OCI-LY7 (cell line): ENCODE data around the gene ERC1. TPM values are rescaled to one million over a fixed set of nuclear protein-coding genes. Genes with fewer than 3 reads are reported as not detected.

Source experiments
- BruUV-seq: library from RNA; stranded (reverse); fragments of 400-500 nt; replicated peaks from 2 replicates; lab custom pipeline; 2021; lab: Mats Ljungman, UMichigan
- CTCF ChIA-PET: fragments of 300-600 bp; sonication (Branson Sonifier 250); formaldehyde crosslinking; loops from one replicate; lab custom pipeline; 2022; ENCODE audit warnings: antibody characterized with exemption; ENCODE audit not compliant: unreplicated experiment; lab: Charles Lee
- POLR2A ChIA-PET: fragments of 300-600 bp; sonication (Branson Sonifier 250); formaldehyde crosslinking; loops from one replicate; lab custom pipeline; 2022; ENCODE audit warnings: antibody characterized with exemption; lab: Charles Lee
- DNase-seq: peaks from one replicate; pipeline ENCODE4 v3.0.0-alpha.2; 2015; ENCODE audit warnings: low spot score
- H2AFZ ChIP-seq: fragments of 200-600 bp; sonication (generic), shearing (Covaris generic); 2 replicates; pipeline ENCODE4 v1.6.1; 2014; ENCODE audit warnings: mild to moderate bottlenecking, antibody characterized with exemption, low read length, moderate library complexity
- H3K27ac ChIP-seq: fragments of 200-600 bp; sonication (generic); 2 replicates; pipeline ENCODE4 v1.5.1; 2014; ENCODE audit warnings: mixed run types, low read depth, mild to moderate bottlenecking, moderate library complexity, low read length, inconsistent platforms; ENCODE audit not compliant: poor library complexity, severe bottlenecking
- H3K36me3 ChIP-seq: fragments of 200-600 bp; sonication (generic); 2 replicates; pipeline ENCODE4 v1.6.1; 2014; ENCODE audit warnings: mild to moderate bottlenecking, antibody characterized with exemption, low read length, moderate library complexity, mixed read lengths; ENCODE audit not compliant: insufficient read depth
- H3K4me1 ChIP-seq: fragments of 200-600 bp; sonication (generic); 2 replicates; pipeline ENCODE4 v1.5.1; 2014; ENCODE audit warnings: mild to moderate bottlenecking, low read length; ENCODE audit not compliant: insufficient read depth, poor library complexity, severe bottlenecking
- H3K4me2 ChIP-seq: fragments of 200-600 bp; sonication (generic); 2 replicates; pipeline ENCODE4 v1.6.1; 2014; ENCODE audit warnings: mild to moderate bottlenecking, low read length
- H3K4me3 ChIP-seq: fragments of 200-600 bp; sonication (generic); 2 replicates; pipeline ENCODE4 v1.5.1; 2014; ENCODE audit warnings: mild to moderate bottlenecking, low read depth, low read length; ENCODE audit not compliant: poor library complexity, severe bottlenecking
- H3K79me2 ChIP-seq: fragments of 200-600 bp; sonication (generic); 2 replicates; pipeline ENCODE4 v1.6.1; 2016; ENCODE audit warnings: low read depth, mild to moderate bottlenecking, low read length, moderate library complexity, mixed read lengths; ENCODE audit not compliant: insufficient read depth
- H3K9me2 ChIP-seq: fragments of 200-600 bp; sonication (generic); 2 replicates; pipeline ENCODE4 v1.6.1; 2016; ENCODE audit warnings: mild to moderate bottlenecking, low read length, mixed read lengths; ENCODE audit not compliant: insufficient read depth
- H3K9me3 ChIP-seq: fragments of 200-600 bp; sonication (generic); 2 replicates; pipeline ENCODE4 v1.6.1; 2014; ENCODE audit warnings: mild to moderate bottlenecking, mixed run types, low read length, mixed read lengths
- H4K20me1 ChIP-seq: fragments of 200-600 bp; sonication (generic); 2 replicates; pipeline ENCODE4 v1.6.1; 2014; ENCODE audit warnings: mild to moderate bottlenecking, antibody characterized with exemption, low read length, moderate library complexity, mixed read lengths; ENCODE audit not compliant: insufficient read depth
- EZH2phosphoT487 ChIP-seq: fragments of 200-600 bp; sonication (generic); IDR thresholded peaks from 2 replicates; pipeline ENCODE4 v1.6.1; 2018; ENCODE audit warnings: low read depth, borderline replicate concordance, mild to moderate bottlenecking, mixed run types, antibody characterized with exemption, low read length, moderate library complexity, mixed read lengths
- intact Hi-C: fragments of 100-400 bp; cut with micrococcal nuclease; formaldehyde crosslinking; loops from one replicate; pipeline ENCODE4 v1.10.0; 2022; ENCODE audit not compliant: unreplicated experiment
- total RNA-seq, 2 experiments: library from RNA; depleted of rRNA in 1 of 2; stranded (reverse); fragments of >200 nt in 1 of 2; shearing (Covaris generic) in 1 of 2; gene quantifications; 2 replicates each; pipeline ENCODE4 v1.2.3, GENCODE V29; 2014 to 2022
- TF ChIP-seq, protein P1 (sequence below): fragments of 200-600 bp; sonication (generic); conservative IDR thresholded peaks from 2 replicates; pipeline ENCODE4 v1.5.1; 2014; ENCODE audit warnings: mild to moderate bottlenecking, antibody characterized with exemption, low read length, moderate library complexity, mixed read lengths

ERC1 gene
- total RNA-seq, 2 experiments from 2014 or later = 26.9 to 86.9 TPM

DNA sequence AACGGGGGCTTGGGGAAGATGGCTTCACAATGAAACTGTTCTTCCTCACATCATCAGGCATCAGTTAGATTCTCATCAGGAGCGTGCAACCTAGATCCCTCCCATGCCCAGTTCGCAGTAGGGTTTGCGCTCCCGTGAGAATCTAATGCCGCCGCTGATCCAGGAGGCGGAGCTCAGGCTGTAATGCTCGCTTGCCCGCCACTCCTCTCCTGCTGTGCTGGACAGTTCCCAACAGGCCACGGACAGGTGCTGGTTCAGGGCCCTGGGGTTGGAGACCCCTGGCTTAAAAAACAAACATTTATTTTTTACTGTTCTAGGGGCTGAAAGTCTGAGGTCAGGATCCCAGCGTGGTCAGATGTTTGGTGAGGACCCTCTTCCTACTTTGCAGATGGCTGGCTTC lies 422.9 kb downstream of the ERC1 start:
- no peaks in the 10 kb centered on the region for H4K20me1 ChIP-seq
- H3K4me2 ChIP-seq = no peak overlapping the region
- no peak for TF ChIP-seq EZH2phosphoT487
- TF ChIP-seq, protein P1, sequence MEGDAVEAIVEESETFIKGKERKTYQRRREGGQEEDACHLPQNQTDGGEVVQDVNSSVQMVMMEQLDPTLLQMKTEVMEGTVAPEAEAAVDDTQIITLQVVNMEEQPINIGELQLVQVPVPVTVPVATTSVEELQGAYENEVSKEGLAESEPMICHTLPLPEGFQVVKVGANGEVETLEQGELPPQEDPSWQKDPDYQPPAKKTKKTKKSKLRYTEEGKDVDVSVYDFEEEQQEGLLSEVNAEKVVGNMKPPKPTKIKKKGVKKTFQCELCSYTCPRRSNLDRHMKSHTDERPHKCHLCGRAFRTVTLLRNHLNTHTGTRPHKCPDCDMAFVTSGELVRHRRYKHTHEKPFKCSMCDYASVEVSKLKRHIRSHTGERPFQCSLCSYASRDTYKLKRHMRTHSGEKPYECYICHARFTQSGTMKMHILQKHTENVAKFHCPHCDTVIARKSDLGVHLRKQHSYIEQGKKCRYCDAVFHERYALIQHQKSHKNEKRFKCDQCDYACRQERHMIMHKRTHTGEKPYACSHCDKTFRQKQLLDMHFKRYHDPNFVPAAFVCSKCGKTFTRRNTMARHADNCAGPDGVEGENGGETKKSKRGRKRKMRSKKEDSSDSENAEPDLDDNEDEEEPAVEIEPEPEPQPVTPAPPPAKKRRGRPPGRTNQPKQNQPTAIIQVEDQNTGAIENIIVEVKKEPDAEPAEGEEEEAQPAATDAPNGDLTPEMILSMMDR = no peak
- ChIA-PET CTCF (no interaction called here), POLR2A (no interaction called here)
- no peaks in the 10 kb centered on the region for H3K9me3 ChIP-seq
- no peaks in the 10 kb centered on the region for H3K79me2 ChIP-seq
- no peak overlapping the region for H3K4me3 ChIP-seq
- H3K36me3 ChIP-seq = peaks cover 32% of the 10 kb centered on the region
- intact Hi-C loops = no loop called here
- no peaks in the 10 kb centered on the region for H3K4me1 ChIP-seq
- no peak for DNase-seq
- no peaks in the 10 kb centered on the region for H3K9me2 ChIP-seq
- no peak overlapping the region for H2AFZ ChIP-seq
- no TSS peak for BruUV-seq
- no peak overlapping the region for H3K27ac ChIP-seq

GRCh38 chr12:1418144-1418543 lies 427.1 kb downstream of the ERC1 start:
- no peak overlapping the region for H3K4me2 ChIP-seq
- intact Hi-C loops = no loop called here
- no peak for DNase-seq
- H4K20me1 ChIP-seq = no peaks in the 10 kb centered on the region
- BruUV-seq = no TSS peak
- no peaks in the 10 kb centered on the region for H3K4me1 ChIP-seq
- POLR2A ChIA-PET = interaction anchor here (0.7 kb wide), 1 partner anchor 109 kb away, joined by 5 read pairs; no protein-coding TSS in a partner anchor
- CTCF ChIA-PET = no interaction called here
- peaks cover 6% of the 10 kb centered on the region; the same call in 1 of the 2 replicates for H3K9me3 ChIP-seq
- H3K79me2 ChIP-seq = no peaks in the 10 kb centered on the region
- H3K4me3 ChIP-seq = no peak overlapping the region
- H2AFZ ChIP-seq = no peak overlapping the region
- H3K9me2 ChIP-seq = no peaks in the 10 kb centered on the region
- H3K36me3 ChIP-seq = peaks cover 17% of the 10 kb centered on the region
- TF ChIP-seq, protein P1 = no peak
- no peak for TF ChIP-seq EZH2phosphoT487
- H3K27ac ChIP-seq = no peak overlapping the region

DNA sequence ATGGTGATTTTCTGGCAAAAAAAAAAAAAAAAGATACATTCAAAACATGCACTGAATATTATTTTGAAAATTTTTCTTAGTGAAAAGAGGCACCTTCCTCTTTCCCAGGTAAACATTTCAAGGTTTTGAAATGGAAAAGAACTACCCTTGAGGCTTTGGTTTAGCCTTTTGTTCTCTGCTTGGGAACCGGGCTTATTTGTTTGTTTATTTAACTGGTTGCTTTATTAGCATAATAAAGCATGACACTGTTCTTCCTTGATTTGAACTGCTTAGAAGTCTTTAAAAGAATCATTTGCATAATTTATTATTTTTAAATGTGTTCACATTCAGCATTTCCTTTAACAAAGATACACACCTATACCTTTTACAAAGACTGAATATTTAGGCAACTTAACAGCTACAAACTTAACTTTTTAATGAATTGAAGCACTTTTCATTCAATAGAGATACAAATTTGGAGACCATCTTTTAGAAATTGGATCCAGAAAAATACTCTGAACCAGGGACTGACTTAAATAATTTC lies 428.9 kb downstream of the ERC1 start:
- Histone ChIP-seq H3K4me1 (no peaks in the 10 kb centered on the region), H3K27ac (no peak overlapping the region), H4K20me1 (no peaks in the 10 kb centered on the region), H3K9me3 (peaks cover 6% of the 10 kb centered on the region; the same call in 1 of the 2 replicates), H2AFZ (no peak overlapping the region), H3K79me2 (no peaks in the 10 kb centered on the region), H3K36me3 (peaks cover 17% of the 10 kb centered on the region), H3K4me3 (no peak overlapping the region), H3K9me2 (no peaks in the 10 kb centered on the region), H3K4me2 (no peak overlapping the region)
- BruUV-seq = no TSS peak
- no peak for TF ChIP-seq EZH2phosphoT487
- ChIA-PET CTCF (no interaction called here), POLR2A (no interaction called here)
- DNase-seq = no peak
- intact Hi-C loops = no loop called here
